ENCODE measurements around the gene CA9.
"Not testable (repeated sequence)": the region's sequence is repeated elsewhere in the genome, so short reads cannot be mapped to it uniquely, and the experiment has no call there.

DNA sequence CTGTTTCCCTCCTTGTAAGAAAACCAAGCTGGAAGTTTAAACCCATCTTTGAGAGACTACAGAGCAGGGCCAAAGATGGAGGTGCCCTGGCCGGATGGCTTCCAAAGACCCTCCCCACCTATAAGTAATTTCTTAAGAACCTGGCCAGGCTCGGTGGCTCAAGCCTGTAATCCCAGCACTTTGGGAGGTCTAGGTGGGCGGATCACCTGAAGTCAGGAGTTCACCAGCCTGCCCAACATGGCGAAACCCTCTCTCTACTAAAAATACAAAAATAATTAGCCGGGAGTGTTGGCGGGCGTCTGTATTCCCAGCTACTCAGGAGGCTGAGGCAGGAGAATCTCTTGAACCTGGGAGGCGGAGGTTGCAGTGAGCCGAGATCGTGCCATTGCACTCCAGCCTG is 28.0 kb upstream of the CA9 start:
- TF ChIP-seq, protein P1, sequence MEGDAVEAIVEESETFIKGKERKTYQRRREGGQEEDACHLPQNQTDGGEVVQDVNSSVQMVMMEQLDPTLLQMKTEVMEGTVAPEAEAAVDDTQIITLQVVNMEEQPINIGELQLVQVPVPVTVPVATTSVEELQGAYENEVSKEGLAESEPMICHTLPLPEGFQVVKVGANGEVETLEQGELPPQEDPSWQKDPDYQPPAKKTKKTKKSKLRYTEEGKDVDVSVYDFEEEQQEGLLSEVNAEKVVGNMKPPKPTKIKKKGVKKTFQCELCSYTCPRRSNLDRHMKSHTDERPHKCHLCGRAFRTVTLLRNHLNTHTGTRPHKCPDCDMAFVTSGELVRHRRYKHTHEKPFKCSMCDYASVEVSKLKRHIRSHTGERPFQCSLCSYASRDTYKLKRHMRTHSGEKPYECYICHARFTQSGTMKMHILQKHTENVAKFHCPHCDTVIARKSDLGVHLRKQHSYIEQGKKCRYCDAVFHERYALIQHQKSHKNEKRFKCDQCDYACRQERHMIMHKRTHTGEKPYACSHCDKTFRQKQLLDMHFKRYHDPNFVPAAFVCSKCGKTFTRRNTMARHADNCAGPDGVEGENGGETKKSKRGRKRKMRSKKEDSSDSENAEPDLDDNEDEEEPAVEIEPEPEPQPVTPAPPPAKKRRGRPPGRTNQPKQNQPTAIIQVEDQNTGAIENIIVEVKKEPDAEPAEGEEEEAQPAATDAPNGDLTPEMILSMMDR (conservative IDR thresholded peaks at IDR 0.05; ENCODE audit: low read length), result not testable (repeated sequence)
- not testable (repeated sequence) for TF ChIP-seq EZH2phosphoT487 (IDR thresholded peaks at IDR 0.05; ENCODE audit: borderline replicate concordance)
